GM12865 (cell line): ENCODE measurements around the gene DSEL.
A peak's percentile ranks its signal among the peaks of the same experiment; 100 is the strongest.

Experiments
- DNase-seq: peaks from one replicate; pipeline ENCODE4 v3.0.0; 2010; ENCODE audit warnings: low read depth
- H3K4me3 ChIP-seq: 2 replicates; pipeline ENCODE4 v1.5.1; 2011; ENCODE audit warnings: mild to moderate bottlenecking, low read depth, low read length, control low read depth
- TF ChIP-seq, protein P1 (sequence below): IDR thresholded peaks from 2 replicates; pipeline ENCODE4 v1.5.1; 2011; ENCODE audit warnings: low read length, control low read depth, low read depth, inconsistent platforms; ENCODE audit not compliant: insufficient read depth; ENCODE audit errors: missing control alignments

Gene DSEL

DNA sequence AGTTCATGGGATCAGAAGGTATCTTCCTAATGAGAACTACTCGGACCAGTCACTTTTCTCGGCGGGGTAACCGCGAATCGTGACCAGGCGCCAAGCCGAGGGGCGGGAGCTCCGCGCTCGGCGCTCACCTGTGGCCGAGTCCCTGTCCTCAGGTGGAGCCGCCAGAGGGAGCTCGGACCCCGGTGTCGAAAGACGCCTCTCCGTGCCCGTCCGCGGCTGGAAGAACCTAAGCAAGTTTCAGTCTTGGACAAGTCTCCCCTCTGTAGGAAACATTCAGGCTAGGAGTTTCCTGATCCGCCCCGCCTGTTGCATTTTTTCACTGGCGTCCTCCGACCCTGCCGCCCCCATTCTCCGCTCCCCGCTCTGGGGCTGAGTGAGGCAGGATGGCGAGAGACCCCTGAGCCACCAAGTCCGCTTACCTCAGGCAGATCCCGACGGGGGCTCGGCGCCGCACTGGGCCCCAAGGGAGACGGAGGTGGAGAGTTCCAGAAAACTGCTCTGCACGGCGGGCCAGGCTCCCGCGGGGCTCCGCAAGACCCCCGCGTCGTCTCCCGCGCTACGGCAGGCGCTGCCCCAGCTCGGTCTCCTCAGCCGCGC, 480 bp downstream of the DSEL start:
- TF ChIP-seq, protein P1, sequence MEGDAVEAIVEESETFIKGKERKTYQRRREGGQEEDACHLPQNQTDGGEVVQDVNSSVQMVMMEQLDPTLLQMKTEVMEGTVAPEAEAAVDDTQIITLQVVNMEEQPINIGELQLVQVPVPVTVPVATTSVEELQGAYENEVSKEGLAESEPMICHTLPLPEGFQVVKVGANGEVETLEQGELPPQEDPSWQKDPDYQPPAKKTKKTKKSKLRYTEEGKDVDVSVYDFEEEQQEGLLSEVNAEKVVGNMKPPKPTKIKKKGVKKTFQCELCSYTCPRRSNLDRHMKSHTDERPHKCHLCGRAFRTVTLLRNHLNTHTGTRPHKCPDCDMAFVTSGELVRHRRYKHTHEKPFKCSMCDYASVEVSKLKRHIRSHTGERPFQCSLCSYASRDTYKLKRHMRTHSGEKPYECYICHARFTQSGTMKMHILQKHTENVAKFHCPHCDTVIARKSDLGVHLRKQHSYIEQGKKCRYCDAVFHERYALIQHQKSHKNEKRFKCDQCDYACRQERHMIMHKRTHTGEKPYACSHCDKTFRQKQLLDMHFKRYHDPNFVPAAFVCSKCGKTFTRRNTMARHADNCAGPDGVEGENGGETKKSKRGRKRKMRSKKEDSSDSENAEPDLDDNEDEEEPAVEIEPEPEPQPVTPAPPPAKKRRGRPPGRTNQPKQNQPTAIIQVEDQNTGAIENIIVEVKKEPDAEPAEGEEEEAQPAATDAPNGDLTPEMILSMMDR, result peak; percentile 50
- DNase-seq, result peak; percentile 64
- H3K4me3 ChIP-seq, result peak overlapping the region; percentile 48

GRCh38 chr18:67514901-67515540, 1.5 kb downstream of the DSEL start:
- no peak for DNase-seq
- H3K4me3 ChIP-seq, result no peak overlapping the region
- TF ChIP-seq, protein P1, result no peak

DNA sequence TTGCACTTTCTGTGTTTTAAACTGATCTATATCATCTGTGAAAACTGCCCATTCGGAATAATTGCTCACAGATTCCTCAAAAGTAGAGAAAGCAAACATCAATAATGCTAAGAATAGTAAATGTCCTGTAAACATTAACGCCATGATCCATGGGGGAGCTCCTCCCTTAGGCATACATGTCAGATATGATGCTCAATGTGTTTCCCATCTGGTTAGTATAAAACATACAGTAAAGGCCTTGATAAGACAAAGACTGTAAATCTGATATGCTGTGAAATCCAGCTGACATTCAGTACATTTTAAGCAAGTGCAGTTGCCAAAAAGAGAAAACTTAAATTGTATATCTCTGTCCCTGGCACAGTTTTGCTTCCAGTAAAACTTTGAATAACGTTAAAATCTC, 2.1 kb downstream of the DSEL start:
- no peak overlapping the region for H3K4me3 ChIP-seq
- TF ChIP-seq, protein P1, result no peak
- DNase-seq, result no peak

DNA sequence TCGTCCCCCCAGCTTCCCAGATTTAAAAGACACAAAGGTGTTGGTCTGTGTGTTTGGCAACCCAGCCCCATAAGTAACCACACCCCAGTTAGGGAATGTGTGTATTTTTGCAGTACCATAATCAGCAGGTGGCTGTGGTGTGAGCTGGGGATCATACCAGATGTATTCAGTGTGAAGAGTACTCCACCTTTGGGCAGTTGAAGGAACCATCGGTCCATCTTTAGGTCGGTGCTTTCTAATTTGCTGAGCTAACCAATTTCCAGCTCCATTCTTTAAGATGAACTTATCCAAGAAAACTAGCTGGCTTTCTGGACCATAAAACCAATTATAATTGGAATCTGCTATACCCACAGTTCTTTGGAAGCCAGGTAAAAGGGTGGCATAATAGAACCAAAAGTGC, 3.2 kb downstream of the DSEL start:
- no peak overlapping the region for H3K4me3 ChIP-seq
- DNase-seq, result peak; percentile 8
- TF ChIP-seq, protein P1, result no peak

GRCh38 chr18:67511840-67512239, 4.7 kb downstream of the DSEL start:
- TF ChIP-seq, protein P1, result no peak
- no peak overlapping the region for H3K4me3 ChIP-seq
- DNase-seq, result no peak

GRCh38 chr18:67510831-67511230, 5.7 kb downstream of the DSEL start:
- no peak overlapping the region for H3K4me3 ChIP-seq
- TF ChIP-seq, protein P1, result no peak
- no peak for DNase-seq
